ENCODE measurements around the gene APPBP2.

APPBP2 gene

GRCh38 chr17:60406887-60407286, 119.2 kb downstream of the APPBP2 start:
- no peak overlapping the region for H3K4me3 ChIP-seq (ENCODE audit: control insufficient read depth, low read depth, low read length)
- no peak for DNase-seq (ENCODE audit: low read depth)
- TF ChIP-seq CTCF (IDR thresholded peaks at IDR 0.05; ENCODE audit: control insufficient read depth, insufficient read depth, low read depth, low read length, missing control alignments) = no peak

GRCh38 chr17:60403962-60404361, 122.1 kb downstream of the APPBP2 start:
- H3K4me3 ChIP-seq (ENCODE audit: control insufficient read depth, low read depth, low read length) = no peak overlapping the region
- DNase-seq (ENCODE audit: low read depth) = no peak
- TF ChIP-seq CTCF (IDR thresholded peaks at IDR 0.05; ENCODE audit: control insufficient read depth, insufficient read depth, low read depth, low read length, missing control alignments) = no peak

- H3K4me3 ChIP-seq (ENCODE audit: control insufficient read depth, low read depth, low read length) = no peak overlapping the region
- no peak for TF ChIP-seq CTCF (IDR thresholded peaks at IDR 0.05; ENCODE audit: control insufficient read depth, insufficient read depth, low read depth, low read length, missing control alignments)
- DNase-seq (ENCODE audit: low read depth) = no peak
Measured at GRCh38 chr17:60403523-60403810, 122.6 kb downstream of the APPBP2 start.

GRCh38 chr17:60401819-60402218, 124.2 kb downstream of the APPBP2 start:
- H3K4me3 ChIP-seq (ENCODE audit: control insufficient read depth, low read depth, low read length) = no peak overlapping the region
- TF ChIP-seq CTCF (IDR thresholded peaks at IDR 0.05; ENCODE audit: control insufficient read depth, insufficient read depth, low read depth, low read length, missing control alignments) = no peak
- DNase-seq (ENCODE audit: low read depth) = no peak

- no peak overlapping the region for H3K4me3 ChIP-seq (ENCODE audit: control insufficient read depth, low read depth, low read length)
- no peak for TF ChIP-seq CTCF (IDR thresholded peaks at IDR 0.05; ENCODE audit: control insufficient read depth, insufficient read depth, low read depth, low read length, missing control alignments)
- no peak for DNase-seq (ENCODE audit: low read depth)
Measured at GRCh38 chr17:60398227-60398959, 127.6 kb downstream of the APPBP2 start.

- no peak for TF ChIP-seq CTCF (IDR thresholded peaks at IDR 0.05; ENCODE audit: control insufficient read depth, insufficient read depth, low read depth, low read length, missing control alignments)
- no peak overlapping the region for H3K4me3 ChIP-seq (ENCODE audit: control insufficient read depth, low read depth, low read length)
- no peak for DNase-seq (ENCODE audit: low read depth)
Measured at GRCh38 chr17:60396412-60396811, 129.6 kb downstream of the APPBP2 start.
